HepG2 (cell line): ENCODE measurements around the gene ZBTB20. TPM values are rescaled to one million over a fixed set of nuclear protein-coding genes. Genes with fewer than 3 reads are reported as not detected.

Experiments used
- ATAC-seq: fragments of 200-7000 bp; cut with Tn5 transposase; 3 replicates; pipeline ENCODE4 v1.9.1; 2020; ENCODE audit warnings: mild to moderate bottlenecking, moderate library complexity
- BruUV-seq: library from RNA; stranded (reverse); fragments of 400-500 nt; replicated peaks from 2 replicates; lab custom pipeline; 2021; lab: Mats Ljungman, UMichigan
- CTCF ChIA-PET: fragments of 300-600 bp; formaldehyde crosslinking; extraction: SDS; loops from one replicate; lab custom pipeline; 2021; ENCODE audit warnings: low total read pairs, inconsistent platforms, low intra/inter-chr PET ratio; lab: Yijun Ruan, JAX
- POLR2A ChIA-PET: fragments of 350-600 bp; sonication (Branson Sonifier 250); formaldehyde crosslinking; loops from one replicate; lab custom pipeline; 2020; ENCODE audit warnings: antibody characterized with exemption, inconsistent platforms; lab: Yijun Ruan, JAX
- DNase-seq: peaks from one replicate; pipeline ENCODE4 v3.0.0-alpha.2; 2015; ENCODE audit warnings: low spot score
- FAIRE-seq: peaks from 3 replicates; lab custom pipeline; 2011; peaks lifted over from hg19 to GRCh38; lab: Jason Lieb, UNC
- H2AFZ ChIP-seq: one replicate; pipeline ENCODE4 v1.6.1; 2011; ENCODE audit warnings: low read length, inconsistent platforms
- H3K27ac ChIP-seq: fragments of 300-600 bp; 3 replicates; pipeline ENCODE4 v1.8.0; 2011; ENCODE audit warnings: mixed run types, mild to moderate bottlenecking, mixed read lengths, low read length, inconsistent platforms; ENCODE audit not compliant: insufficient read depth; ENCODE audit errors: extremely low read length
- H3K27me3 ChIP-seq, 2 experiments: fragments of 200-600 bp in 1 of 2; 2 replicates in 1 of 2; 3 replicates in 1 of 2; pipeline versions ENCODE4 v1.6.0 to v1.8.0; 2011; ENCODE audit warnings: low read length in 2 of 2, mild to moderate bottlenecking in 2 of 2, moderate library complexity in 2 of 2, inconsistent platforms in 1 of 2; ENCODE audit not compliant: insufficient read depth in 2 of 2, control insufficient read depth in 1 of 2
- H3K36me3 ChIP-seq, 2 experiments: fragments of 200-600 bp in 1 of 2; replicated peaks in 1 of 2; 2 replicates in 1 of 2; 3 replicates in 1 of 2; pipeline versions ENCODE4 v1.5.1 to v1.8.0; 2011; ENCODE audit warnings: low read length in 2 of 2, inconsistent platforms in 1 of 2; ENCODE audit not compliant: insufficient read depth in 2 of 2, control insufficient read depth in 1 of 2
- H3K4me1 ChIP-seq: 2 replicates; pipeline ENCODE4 v1.5.1; 2012; ENCODE audit warnings: low read length, inconsistent platforms; ENCODE audit not compliant: insufficient read depth
- H3K4me2 ChIP-seq: 2 replicates; pipeline ENCODE4 v1.6.0; 2011; ENCODE audit warnings: low read depth, low read length, inconsistent platforms
- H3K4me3 ChIP-seq, 3 experiments: fragments of 200-600 bp in 1 of 3; sonication (generic), shearing (Covaris generic) in 1 of 3; replicated peaks in 1 of 3; 2 replicates each; pipeline ENCODE4 v1.5.1; 2011 to 2016; ENCODE audit warnings: low read length in 3 of 3, inconsistent platforms in 2 of 3, low read depth in 2 of 3, mild to moderate bottlenecking in 2 of 3, control low read depth in 1 of 3, mixed read lengths in 1 of 3; ENCODE audit not compliant: insufficient read depth in 1 of 3
- H3K79me2 ChIP-seq: one replicate; pipeline ENCODE4 v1.6.1; 2011; ENCODE audit warnings: low read length, inconsistent platforms; ENCODE audit not compliant: insufficient read depth
- H3K9ac ChIP-seq: 2 replicates; pipeline ENCODE4 v1.6.0; 2011; ENCODE audit warnings: mild to moderate bottlenecking, low read depth, low read length, inconsistent platforms; ENCODE audit not compliant: insufficient read depth
- H3K9me3 ChIP-seq: 2 replicates; pipeline ENCODE4 v1.5.1; 2012; ENCODE audit warnings: mild to moderate bottlenecking, low read length
- H4K20me1 ChIP-seq: 2 replicates; pipeline ENCODE4 v1.6.0; 2011; ENCODE audit warnings: inconsistent platforms, mild to moderate bottlenecking, low read length, moderate library complexity; ENCODE audit not compliant: insufficient read depth
- CCDC6 ChIP-seq: sonication (generic); formaldehyde crosslinking; IDR thresholded peaks from 2 replicates; pipeline ENCODE4 v1.8.1; 2022; ENCODE audit warnings: mild to moderate bottlenecking, missing genetic modification reagents, moderate library complexity
- CEBPG ChIP-seq: IDR thresholded peaks from 2 replicates; pipeline ENCODE4 v1.6.1; 2016
- DMAP1 ChIP-seq: IDR thresholded peaks from 2 replicates; pipeline ENCODE4 v1.6.1; 2016
- ETV6 ChIP-seq: sonication (generic); formaldehyde crosslinking; conservative IDR thresholded peaks from 2 replicates; pipeline ENCODE4 v1.4.0; 2020; ENCODE audit warnings: missing genetic modification reagents
- FOXM1 ChIP-seq: sonication (generic); formaldehyde crosslinking; IDR thresholded peaks from 2 replicates; pipeline ENCODE4 v1.5.0; 2020; ENCODE audit warnings: missing genetic modification reagents
- GATAD2A ChIP-seq: IDR thresholded peaks from 2 replicates; pipeline ENCODE4 v1.6.1; 2016
- MAF1 ChIP-seq: sonication (generic); formaldehyde crosslinking; IDR thresholded peaks from 2 replicates; pipeline ENCODE4 v1.5.0; 2020; ENCODE audit warnings: missing genetic modification reagents, borderline replicate concordance
- MEF2D ChIP-seq: sonication (generic); formaldehyde crosslinking; IDR thresholded peaks from 2 replicates; pipeline ENCODE4 v1.5.1; 2020; ENCODE audit warnings: mild to moderate bottlenecking, missing genetic modification reagents
- RNF2 ChIP-seq: fragments of 450-650 bp; conservative IDR thresholded peaks from 2 replicates; pipeline ENCODE4 v1.6.1; 2016; ENCODE audit warnings: low read depth
- TCF12 ChIP-seq, 2 experiments: fragments of 450-650 bp in 1 of 2; sonication (generic) in 1 of 2; formaldehyde crosslinking in 1 of 2; IDR thresholded peaks; 2 replicates each; pipeline versions ENCODE4 v1.6.1 to v1.8.0; 2017 to 2022; ENCODE audit warnings: antibody characterized with exemption in 1 of 2, mild to moderate bottlenecking in 1 of 2, missing genetic modification reagents in 1 of 2, moderate library complexity in 1 of 2
- ZNF549 ChIP-seq: sonication (generic); formaldehyde crosslinking; IDR thresholded peaks from 2 replicates; pipeline ENCODE4 v1.5.0; 2020; ENCODE audit warnings: missing genetic modification reagents
- ZNF570 ChIP-seq: sonication (generic); formaldehyde crosslinking; IDR thresholded peaks from 2 replicates; pipeline ENCODE4 v1.4.0; 2020; ENCODE audit warnings: mild to moderate bottlenecking, missing genetic modification reagents, borderline replicate concordance
- ZNF577 ChIP-seq: sonication (generic); formaldehyde crosslinking; IDR thresholded peaks from 2 replicates; pipeline ENCODE4 v1.4.0; 2020; ENCODE audit warnings: mild to moderate bottlenecking, low read depth, missing genetic modification reagents, borderline replicate concordance
- ZNF629 ChIP-seq: sonication (generic); formaldehyde crosslinking; conservative IDR thresholded peaks from 2 replicates; pipeline ENCODE4 v1.5.0; 2020; ENCODE audit warnings: missing genetic modification reagents
- ZNF652 ChIP-seq: IDR thresholded peaks from 2 replicates; pipeline ENCODE4 v1.6.1; 2016; ENCODE audit warnings: low read depth, borderline replicate concordance
- WGBS: methylation state at CpG from one replicate; pipeline ENCODE4 v1.1.6; 2017; ENCODE audit warnings: low lambda C conversion rate; 5-methylcytosine and 5-hydroxymethylcytosine counted together
- in situ Hi-C: cut with HindIII; loops from 2 replicates; pipeline ENCODE4 v1.10.0; 2017; ENCODE audit warnings: low pct_unique_long_range_greater_than_20kb; ENCODE audit not compliant: extremely low pct_ligation_motif_present
- intact Hi-C: fragments of 100-400 bp; cut with micrococcal nuclease; formaldehyde crosslinking; loops from one replicate; pipeline ENCODE4 v1.10.0; 2022; ENCODE audit not compliant: unreplicated experiment
- polyA plus RNA-seq, 8 experiments: library from polyadenylated mRNA; depleted of rRNA in 3 of 8; stranded (reverse) in 7 of 8; unstranded in 1 of 8; fragments of >200 nt; fragmentation: Illumina TruSeq in 4 of 8; extraction: Trizol in 4 of 8; gene quantifications; 2 replicates each; pipeline versions ENCODE4 v1.2.1 to v1.2.3, GENCODE V29; 2011 to 2016; ENCODE audit warnings: low read depth in 4 of 8, missing spikeins in 1 of 8, mixed read lengths in 1 of 8; ENCODE audit not compliant: insufficient read depth in 1 of 8
- total RNA-seq, 5 experiments: library from RNA; depleted of rRNA; stranded (reverse); fragments of >200 nt; fragmentation: Illumina TruSeq; extraction: Trizol; gene quantifications; 2 replicates each; pipeline ENCODE4 v1.2.3, GENCODE V29; 2016; ENCODE audit warnings: low read depth in 1 of 5
- TF ChIP-seq, protein P1 (sequence below): sonication (generic); formaldehyde crosslinking; IDR thresholded peaks from 2 replicates; pipeline ENCODE4 v1.4.0; 2020; ENCODE audit warnings: missing genetic modification reagents, borderline replicate concordance

Gene ZBTB20
- total and polyA plus RNA-seq, 2 of the 13 experiments (the other 11 are each of a cell fraction or from before 2014, with no cell fraction given): 1.9 to 8.8 TPM

DNA sequence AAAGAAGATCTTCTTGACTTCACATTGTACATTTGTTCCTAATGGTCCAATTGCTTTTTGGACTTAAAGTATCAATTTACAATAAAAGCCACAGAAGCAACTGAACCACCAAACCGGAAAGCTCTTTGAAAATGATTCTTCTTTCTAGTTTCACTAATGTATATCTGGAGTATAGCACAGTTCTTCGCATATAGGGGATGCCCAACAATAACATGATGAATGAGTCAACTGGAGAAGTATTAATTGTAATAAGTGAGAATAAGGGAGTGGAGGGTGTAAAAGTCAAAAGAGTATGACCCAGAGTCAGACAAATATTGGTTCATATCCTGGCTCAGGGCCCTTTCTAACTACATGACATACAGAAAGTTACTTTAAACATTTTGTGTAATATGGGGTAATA, 425.2 kb downstream of the ZBTB20 start:
- Histone ChIP-seq H4K20me1 (no peaks in the 10 kb centered on the region), H3K9ac (no peak overlapping the region), H3K4me3 (no peak overlapping the region), H3K27ac (no peak overlapping the region), H3K9me3 (no peaks in the 10 kb centered on the region), H3K4me1 (peaks cover 58% of the 10 kb centered on the region), H3K79me2 (no peaks in the 10 kb centered on the region), H2AFZ (no peak overlapping the region), H3K36me3 (no peaks in the 10 kb centered on the region), H3K27me3 (no peaks in the 10 kb centered on the region), H3K4me2 (no peak overlapping the region)
- POLR2A ChIA-PET: no interaction called here
- intact Hi-C loops: no loop called here
- TF ChIP-seq MEF2D (CRISPR knock-in tag): no peak
- TF ChIP-seq ZNF549 (CRISPR knock-in tag): no peak
- no peak for TF ChIP-seq TCF12 (IDR thresholded peaks at IDR 0.05)
- TF ChIP-seq TCF12 (CRISPR knock-in tag; IDR thresholded peaks at IDR 0.05): no peak
- ATAC-seq: no peak
- BruUV-seq: no TSS peak
- FAIRE-seq: no peak
- in situ Hi-C loops: no loop called here
- DNase-seq: no peak
- 96% methylated on average over 2 of the region's 2 CpGs for WGBS
- CTCF ChIA-PET: no interaction called here

DNA sequence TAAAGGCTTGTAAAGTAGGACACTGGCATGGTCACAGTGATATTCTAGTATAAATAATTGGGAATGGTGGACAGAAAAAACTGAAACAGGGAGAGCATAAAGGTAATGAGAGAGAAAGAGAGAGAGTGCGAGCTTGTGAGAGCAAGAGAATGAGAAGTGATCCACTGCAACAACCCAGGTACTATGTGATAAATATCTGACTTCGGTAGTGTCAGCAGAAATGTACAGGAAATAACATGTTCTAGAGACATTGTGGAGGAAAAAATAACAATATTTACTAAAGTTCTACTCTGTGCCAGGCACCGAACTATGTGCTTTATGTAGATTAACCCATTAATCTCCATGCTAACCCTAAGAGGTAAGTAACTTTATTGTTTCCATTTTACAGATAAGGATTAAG, 425.9 kb downstream of the ZBTB20 start:
- intact Hi-C loops (no loop called here), in situ Hi-C loops (no loop called here)
- no peak overlapping the region for H2AFZ ChIP-seq
- no peaks in the 10 kb centered on the region for H4K20me1 ChIP-seq
- BruUV-seq: no TSS peak
- no peak overlapping the region for H3K9ac ChIP-seq
- ATAC-seq (no peak), DNase-seq (no peak), FAIRE-seq (no peak)
- 66% methylated on average over 3 of the region's 3 CpGs for WGBS
- CTCF ChIA-PET: no interaction called here
- H3K79me2 ChIP-seq: no peaks in the 10 kb centered on the region
- H3K36me3 ChIP-seq: no peaks in the 10 kb centered on the region
- H3K27me3 ChIP-seq: no peaks in the 10 kb centered on the region
- no peak overlapping the region for H3K27ac ChIP-seq
- H3K4me2 ChIP-seq: no peak overlapping the region
- peaks cover 56% of the 10 kb centered on the region for H3K4me1 ChIP-seq
- TF ChIP-seq CEBPG (CRISPR knock-in tag) (0 out of 2 replicates have a peak, but pooled peaks have one; percentile 31), GATAD2A (CRISPR knock-in tag) (peak; percentile 44; the same call in 1 of the 2 replicates), ZNF577 (no peak), CCDC6 (CRISPR knock-in tag) (no peak), RNF2 (no peak), ETV6 (CRISPR knock-in tag) (no peak), ZNF570 (CRISPR knock-in tag) (no peak), ZNF652 (CRISPR knock-in tag) (peak; percentile 90), MAF1 (no peak), DMAP1 (CRISPR knock-in tag) (no peak), FOXM1 (CRISPR knock-in tag) (no peak), ZNF629 (CRISPR knock-in tag) (0 out of 2 replicates have a peak, but pooled peaks have one; percentile 28)
- TF ChIP-seq, protein P1, sequence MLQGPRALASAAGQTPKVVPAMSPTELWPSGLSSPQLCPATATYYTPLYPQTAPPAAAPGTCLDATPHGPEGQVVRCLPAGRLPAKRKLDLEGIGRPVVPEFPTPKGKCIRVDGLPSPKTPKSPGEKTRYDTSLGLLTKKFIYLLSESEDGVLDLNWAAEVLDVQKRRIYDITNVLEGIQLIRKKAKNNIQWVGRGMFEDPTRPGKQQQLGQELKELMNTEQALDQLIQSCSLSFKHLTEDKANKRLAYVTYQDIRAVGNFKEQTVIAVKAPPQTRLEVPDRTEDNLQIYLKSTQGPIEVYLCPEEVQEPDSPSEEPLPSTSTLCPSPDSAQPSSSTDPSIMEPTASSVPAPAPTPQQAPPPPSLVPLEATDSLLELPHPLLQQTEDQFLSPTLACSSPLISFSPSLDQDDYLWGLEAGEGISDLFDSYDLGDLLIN (CRISPR knock-in tag): no peak
- POLR2A ChIA-PET: no interaction called here
- H3K4me3 ChIP-seq: no peak overlapping the region
- no peaks in the 10 kb centered on the region for H3K9me3 ChIP-seq
